GM19467 (cell line): ENCODE measurements around the gene CCT8.
"Not testable (repeated sequence)": the region's sequence is repeated elsewhere in the genome, so short reads cannot be mapped to it uniquely, and the experiment has no call there.

Source experiments
- ATAC-seq: cut with Tn5 transposase; IDR thresholded peaks from one replicate; pipeline ENCODE4 v1.9.1; 2021; ENCODE audit warnings: mild to moderate bottlenecking, moderate library complexity; ENCODE audit not compliant: unreplicated experiment

The CCT8 gene

DNA sequence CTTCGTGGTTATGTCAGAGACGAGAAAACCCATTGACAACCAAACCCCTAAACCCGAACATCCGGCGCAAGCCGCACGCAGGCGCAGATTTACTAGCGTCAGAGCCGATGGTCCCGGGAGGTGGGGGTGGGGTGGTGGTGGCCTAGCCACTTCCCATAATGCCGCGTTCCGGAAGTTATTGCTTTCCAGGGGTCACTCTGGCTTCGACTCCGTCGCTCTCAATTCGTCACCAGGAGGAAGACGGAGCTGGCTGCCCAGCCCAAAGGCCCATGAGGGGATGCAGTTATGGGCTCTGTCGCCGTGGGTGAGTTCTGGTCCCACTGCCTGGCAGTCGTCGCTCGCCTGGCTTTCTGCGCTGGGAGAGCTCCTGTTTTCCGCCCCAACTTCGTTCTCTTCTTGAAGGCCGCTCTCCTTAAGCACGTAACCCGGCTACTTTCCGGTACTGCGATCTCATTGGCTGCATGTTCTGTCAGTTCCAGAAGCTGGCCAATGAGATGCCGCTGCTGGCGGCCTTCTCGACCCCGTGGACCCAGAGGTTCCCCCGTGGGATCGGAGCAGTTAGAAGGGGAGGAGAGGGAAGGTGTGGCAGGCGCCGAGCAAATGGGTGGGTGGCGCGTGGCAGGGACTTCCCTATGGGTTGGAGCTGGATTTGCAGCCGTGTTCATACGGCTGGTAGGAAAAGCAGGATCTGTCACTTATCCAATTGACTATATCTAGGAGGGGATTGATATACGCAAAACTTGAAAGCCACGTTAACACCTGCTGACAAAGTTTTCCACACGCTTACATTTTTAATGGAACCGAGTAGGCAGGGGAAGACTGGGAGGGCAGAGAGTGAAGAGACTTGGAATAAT lies 48.7 kb downstream of the CCT8 start, which contains the start of gene USP16:
USP16 (plus strand) TSS at position 195 of the 854 bp plus-strand sequence. CDS start 3,246 bp downstream, outside the sequence.
- ATAC-seq, result peak; percentile 97

DNA sequence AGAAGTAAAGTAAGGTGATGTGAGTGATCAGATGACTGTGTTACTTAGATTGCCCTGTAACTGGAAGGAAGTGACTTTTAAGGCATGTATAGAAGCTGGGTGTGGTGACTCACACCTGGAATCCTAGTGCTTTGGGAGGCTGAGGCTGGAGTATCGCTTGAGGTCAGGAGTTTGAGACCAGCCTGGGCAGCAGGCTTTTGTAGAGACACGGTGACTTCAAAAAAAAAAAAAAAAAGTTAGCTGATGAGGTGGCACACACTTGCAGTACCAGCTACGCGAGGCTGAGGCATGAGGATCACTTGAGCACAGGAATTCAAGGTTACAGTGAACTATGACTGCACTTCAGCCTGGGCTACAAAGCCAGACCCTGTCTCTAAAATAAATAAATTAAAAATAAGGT lies 51.3 kb downstream of the CCT8 start:
- no peak for ATAC-seq

DNA sequence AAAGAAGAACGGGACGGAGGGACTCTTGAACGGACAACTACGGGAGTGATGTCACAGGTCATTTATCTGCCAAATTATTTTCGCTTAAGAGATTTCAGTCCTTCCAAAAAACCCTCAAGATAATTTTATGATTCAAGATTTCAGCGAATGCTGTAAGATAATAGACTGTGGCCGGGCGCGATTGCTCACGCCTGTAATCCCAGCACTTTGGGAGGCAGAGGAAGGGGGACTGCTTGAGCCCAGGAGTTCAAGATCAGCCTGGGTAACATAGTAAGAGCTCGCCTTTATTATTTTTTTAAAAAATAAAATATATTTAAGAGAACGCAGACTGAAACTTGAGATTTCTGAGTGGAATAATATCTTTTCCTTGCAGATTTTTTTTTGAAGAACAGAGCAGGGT lies 54.9 kb downstream of the CCT8 start:
- no peak for ATAC-seq

DNA sequence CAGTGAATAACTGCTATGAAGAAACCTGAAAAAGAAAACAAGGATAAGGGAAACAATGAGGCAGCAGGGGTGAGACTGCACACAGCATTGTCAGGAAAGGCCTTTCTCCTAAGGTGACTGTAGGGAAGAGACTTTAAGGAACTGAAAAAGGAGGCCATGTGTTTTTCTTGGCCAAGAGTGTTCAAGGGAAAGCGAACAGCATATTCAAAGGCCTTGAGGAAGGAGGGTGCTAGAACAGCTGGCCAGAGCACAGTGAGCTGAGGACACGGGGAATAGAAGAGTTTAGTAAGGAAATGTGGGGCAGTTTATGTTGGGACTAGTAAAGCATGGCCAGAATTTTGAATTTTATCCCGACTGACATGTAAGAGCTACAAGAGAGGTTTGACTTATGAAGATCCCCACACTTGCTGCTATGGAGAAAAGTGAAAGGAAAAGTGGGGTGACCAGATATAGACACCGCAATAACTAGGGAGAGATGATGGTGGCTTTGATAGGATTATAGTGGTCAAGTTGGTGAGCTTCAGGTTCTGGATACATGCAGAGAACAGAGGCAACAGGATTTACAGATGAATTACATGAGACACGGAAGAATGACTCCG lies 55.7 kb downstream of the CCT8 start:
- ATAC-seq, result no peak

DNA sequence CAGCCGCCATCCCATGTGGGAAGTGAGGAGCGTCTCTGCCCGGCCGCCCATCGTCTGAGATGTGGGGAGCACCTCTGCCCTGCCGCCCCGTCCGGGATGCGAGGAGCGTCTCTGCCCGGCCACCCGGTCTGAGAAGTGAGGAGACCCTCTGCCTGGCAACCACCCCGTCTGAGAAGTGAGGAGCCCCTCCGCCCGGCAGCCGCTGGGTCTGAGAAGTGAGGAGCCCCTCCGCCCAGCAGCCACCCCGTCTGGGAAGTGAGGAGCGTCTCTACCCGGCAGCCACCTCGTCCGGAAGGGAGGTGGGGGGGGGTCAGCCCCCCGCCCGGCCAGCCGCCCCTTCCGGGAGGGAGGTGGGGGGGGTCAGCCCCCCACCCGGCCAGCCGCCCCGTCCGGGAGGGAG lies 62.2 kb downstream of the CCT8 start:
- not testable (repeated sequence) for ATAC-seq

DNA sequence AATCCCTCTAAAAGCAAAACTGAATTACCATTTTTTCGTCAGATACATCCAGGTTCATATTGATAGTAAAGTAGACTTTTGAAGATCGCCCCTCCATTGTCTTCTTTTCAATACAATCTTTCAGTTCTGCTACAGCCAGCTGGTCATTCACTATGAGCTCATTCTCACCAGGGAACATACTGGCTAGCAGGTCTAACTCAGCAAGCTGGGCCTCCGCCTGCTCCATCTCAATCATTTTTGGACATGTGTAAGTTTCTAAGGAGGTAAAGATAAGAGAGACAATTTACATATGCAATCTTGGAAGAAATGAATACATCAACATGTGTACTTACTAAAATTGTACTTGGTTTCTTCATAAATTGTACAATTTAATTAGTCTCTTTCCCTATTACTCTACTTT lies 65.1 kb downstream of the CCT8 start:
- ATAC-seq, result no peak

DNA sequence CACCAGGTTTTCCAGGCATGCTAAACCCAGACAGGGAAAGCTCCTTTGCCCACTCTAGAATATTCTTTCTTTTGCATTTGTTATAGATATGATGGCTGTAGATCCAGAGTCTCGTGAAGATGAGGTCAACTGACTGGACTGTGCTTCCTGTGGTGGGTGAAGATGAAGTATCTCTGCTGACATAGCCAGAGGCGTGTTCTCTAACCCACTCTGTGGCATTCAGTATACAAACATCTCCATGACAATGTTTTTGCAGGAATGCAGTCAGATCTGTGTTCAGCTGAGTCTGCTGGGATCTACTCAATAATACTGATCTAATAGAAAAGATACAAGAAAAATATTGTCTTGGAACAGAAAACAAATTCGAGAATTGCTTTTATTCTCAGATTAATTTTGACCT lies 65.6 kb downstream of the CCT8 start:
- no peak for ATAC-seq

DNA sequence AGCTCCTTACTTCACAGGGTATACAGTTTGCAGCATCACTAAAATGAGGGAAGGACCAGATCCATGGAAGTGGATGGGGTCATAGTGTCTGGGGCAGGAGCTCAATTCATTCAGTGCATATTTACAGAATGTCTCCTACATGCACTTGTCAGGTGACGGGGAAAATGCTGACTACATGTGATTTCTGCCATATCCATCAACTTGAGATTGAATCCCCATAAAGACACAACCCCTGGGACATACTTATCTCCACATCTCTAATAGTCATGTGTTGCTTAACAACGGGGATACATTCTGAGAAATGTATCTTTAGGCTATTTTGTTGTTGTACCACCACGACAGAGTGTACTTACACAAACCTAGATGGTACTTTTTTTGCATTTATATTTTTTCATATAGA lies 66.3 kb downstream of the CCT8 start:
- no peak for ATAC-seq
